ENCODE data around the gene MTMR11. TPM values are rescaled to one million over a fixed set of nuclear protein-coding genes. Genes with fewer than 3 reads are reported as not detected.

MTMR11 gene
- polyA plus RNA-seq, 3 donors: 53.1 to 152 (median 54.6) TPM

- Histone ChIP-seq H3K4me3 (replicated peaks in 1 of 3; ENCODE audit: low read depth in 2 of 3, low read length in 3 of 3) (peak overlapping the region; percentile 37 to 90 (median 88)), H3K27me3 (ENCODE audit: control insufficient read depth in 2 of 2, insufficient read depth in 2 of 2, low read length in 2 of 2) (no peaks in the 10 kb centered on the region), H3K9me3 (replicated peaks in 1 of 2; ENCODE audit: control insufficient read depth in 1 of 2, insufficient read depth in 1 of 2, low read length in 2 of 2) (no peaks in the 10 kb centered on the region), H3K9ac (ENCODE audit: insufficient read depth, low read length, poor library complexity, severe bottlenecking) (peak overlapping the region; percentile 74), H3K79me2 (ENCODE audit: insufficient read depth, low read length) (peaks cover 63% of the 10 kb centered on the region), H3K4me1 (ENCODE audit: control insufficient read depth in 1 of 2, insufficient read depth in 2 of 2, low read length in 2 of 2) (peaks cover 56 to 80% of the 10 kb centered on the region in 2 donors), H2AFZ (ENCODE audit: insufficient read depth, low read depth, low read length, poor library complexity, severe bottlenecking) (peak overlapping the region; percentile 46), H3K27ac (ENCODE audit: low read depth in 1 of 2, low read length in 2 of 2) (peak overlapping the region; percentile 87 to 95), H3K36me3 (replicated peaks in 1 of 2; ENCODE audit: control insufficient read depth in 1 of 2, insufficient read depth in 2 of 2, low read length in 2 of 2) (peaks cover 20 to 21% of the 10 kb centered on the region in 2 donors), H4K20me1 (ENCODE audit: insufficient read depth, low read length) (peaks cover 23% of the 10 kb centered on the region), H3K4me2 (replicated peaks; ENCODE audit: extremely low read depth, low read length, poor library complexity, severe bottlenecking) (peak overlapping the region; percentile 95)
- peak; percentile 61 to 77 (median 74) for DNase-seq
- no peak for TF ChIP-seq CTCF (IDR thresholded peaks at IDR 0.05)
- Mint-ChIP-seq H3K27me3 (ENCODE audit: low read depth in 3 of 3) (peaks cover 0 to 12% (median 0%) of the 10 kb centered on the region in 3 donors), H3K36me3 (peaks cover 25 to 28% of the 10 kb centered on the region in 2 donors), H3K4me3 (peak overlapping the region; percentile 93 to 95), H3K27ac (peak overlapping the region; percentile 92 to 100 (median 98)), H3K4me1 (peaks cover 76% of the 10 kb centered on the region), H3K9me3 (no peaks in the 10 kb centered on the region)
- 0% methylated on average over 1 of the region's 2 CpGs for WGBS (ENCODE audit: insufficient coverage)
- intact Hi-C loops (cut with micrococcal nuclease): loop anchor here in 1 of 2 donors (2.0 to 10.0 kb wide), 2 partner anchors 43 to 255 kb away; a partner anchor contains a TSS
Measured at GRCh38 chr1:149929856-149930255, 6.8 kb downstream of the MTMR11 start.

DNA sequence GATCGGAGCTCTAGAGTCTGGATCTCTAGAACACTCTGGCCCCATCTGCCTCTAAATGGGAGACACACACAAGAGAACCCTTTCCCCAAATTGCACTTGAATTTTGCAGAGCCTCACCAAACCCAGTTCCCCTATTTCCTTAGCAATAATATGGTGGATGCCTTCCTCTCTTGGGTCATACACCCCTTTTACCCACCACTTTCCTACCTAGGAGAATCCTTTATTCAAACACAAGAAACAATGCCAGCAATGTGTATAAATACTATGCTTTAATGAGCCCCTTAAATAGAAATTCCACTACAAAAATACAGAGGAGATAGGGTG is 8.3 kb downstream of the MTMR11 start:
- Mint-ChIP-seq H3K4me3 (peak overlapping the region; percentile 93 to 95), H3K9me3 (no peaks in the 10 kb centered on the region), H3K36me3 (peaks cover 35 to 43% of the 10 kb centered on the region in 2 donors), H3K27ac (peak overlapping the region; percentile 92 to 100 (median 98)), H3K4me1 (peaks cover 65% of the 10 kb centered on the region), H3K27me3 (ENCODE audit: low read depth in 3 of 3) (peaks cover 0 to 6% (median 0%) of the 10 kb centered on the region in 3 donors)
- intact Hi-C loops (cut with micrococcal nuclease): loop anchor here in 1 of 2 donors (2.0 kb wide), 1 partner anchor 42 kb away; a partner anchor contains a TSS
- Histone ChIP-seq H3K36me3 (replicated peaks in 1 of 2; ENCODE audit: control insufficient read depth in 1 of 2, insufficient read depth in 2 of 2, low read length in 2 of 2) (peaks cover 34 to 35% of the 10 kb centered on the region in 2 donors), H3K4me2 (replicated peaks; ENCODE audit: extremely low read depth, low read length, poor library complexity, severe bottlenecking) (peak overlapping the region; percentile 95), H3K27ac (ENCODE audit: low read depth in 1 of 2, low read length in 2 of 2) (peak overlapping the region; percentile 95), H3K79me2 (ENCODE audit: insufficient read depth, low read length) (peaks cover 63% of the 10 kb centered on the region), H3K4me1 (ENCODE audit: control insufficient read depth in 1 of 2, insufficient read depth in 2 of 2, low read length in 2 of 2) (peaks cover 56 to 70% of the 10 kb centered on the region in 2 donors), H4K20me1 (ENCODE audit: insufficient read depth, low read length) (peaks cover 38% of the 10 kb centered on the region), H3K9me3 (replicated peaks in 1 of 2; ENCODE audit: control insufficient read depth in 1 of 2, insufficient read depth in 1 of 2, low read length in 2 of 2) (no peaks in the 10 kb centered on the region), H3K27me3 (ENCODE audit: control insufficient read depth in 2 of 2, insufficient read depth in 2 of 2, low read length in 2 of 2) (no peaks in the 10 kb centered on the region), H3K4me3 (replicated peaks in 1 of 3; ENCODE audit: low read depth in 2 of 3, low read length in 3 of 3) (peak overlapping the region; percentile 76 to 90 (median 85)), H2AFZ (ENCODE audit: insufficient read depth, low read depth, low read length, poor library complexity, severe bottlenecking) (peak overlapping the region; percentile 78), H3K9ac (ENCODE audit: insufficient read depth, low read length, poor library complexity, severe bottlenecking) (peak overlapping the region; percentile 77)
- TF ChIP-seq CTCF (IDR thresholded peaks at IDR 0.05): no peak
- no peak for DNase-seq
- WGBS (ENCODE audit: insufficient coverage): no CpG with 5 or more reads among the region's 1 CpG
